Suppressor macrophage (primary cell): Measurements from ENCODE around the gene HAGH.
A peak's percentile ranks its signal among the peaks of the same experiment; 100 is the strongest.
"Not testable (repeated sequence)": the region's sequence is repeated elsewhere in the genome, so short reads cannot be mapped to it uniquely, and the experiment has no call there.

Source experiments
- DNase-seq, 4 experiments: peaks; one replicate each; pipeline ENCODE4 v3.0.0-alpha.2; 2020 to 2022
- total RNA-seq, 17 experiments: gene quantifications; one replicate each; lab custom pipeline; 2026; ENCODE audit warnings: mixed read lengths in 6 of 17, inconsistent platforms in 3 of 17; lab: John Stamatoyannopoulos, UW

The HAGH gene
- 27.2 to 82.3 (median 41.8) reads per million in 17 experiments for total RNA-seq

DNA sequence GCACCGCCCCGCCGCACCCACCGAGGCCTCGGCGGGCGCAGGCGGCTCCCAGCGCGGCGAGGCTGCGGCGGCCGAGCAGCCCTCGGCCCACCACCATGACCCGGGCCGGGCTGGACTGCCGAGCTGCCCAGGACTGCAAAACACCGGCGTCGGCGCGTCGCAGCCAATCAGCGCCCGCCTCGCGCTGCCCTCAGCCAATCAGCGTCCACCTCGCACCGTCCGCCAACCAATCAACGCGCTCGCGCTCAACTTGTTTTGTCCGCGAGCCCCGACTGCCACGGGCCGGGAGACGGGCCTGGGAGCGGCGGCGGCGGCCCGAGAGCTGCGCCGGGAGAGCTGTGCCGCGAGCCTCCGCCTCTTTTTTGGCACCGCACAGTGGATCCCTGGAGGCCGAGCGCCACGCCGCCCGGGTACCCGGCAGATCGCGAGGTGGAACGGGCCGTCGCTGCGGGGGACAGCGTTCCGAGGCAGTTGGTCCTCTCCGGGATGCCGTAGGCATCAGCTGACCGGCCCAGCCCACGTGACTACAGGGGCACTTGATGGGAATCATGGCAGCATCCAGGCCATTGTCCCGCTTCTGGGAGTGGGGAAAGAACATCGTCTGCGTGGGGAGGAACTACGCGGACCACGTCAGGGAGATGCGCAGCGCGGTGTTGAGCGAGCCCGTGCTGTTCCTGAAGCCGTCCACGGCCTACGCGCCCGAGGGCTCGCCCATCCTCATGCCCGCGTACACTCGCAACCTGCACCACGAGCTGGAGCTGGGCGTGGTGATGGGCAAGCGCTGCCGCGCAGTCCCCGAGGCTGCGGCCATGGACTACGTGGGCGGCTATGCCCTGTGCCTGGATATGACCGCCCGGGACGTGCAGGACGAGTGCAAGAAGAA lies at the start of gene HAGH, which contains the start of gene FAHD1:
Gene HAGH, minus strand, starts transcription at position 135 of the 883 bp plus-strand sequence. Its CDS starts 38 bp downstream, at position 97.
Gene FAHD1, plus strand, starts transcription at position 516 of the 883 bp plus-strand sequence. Its CDS starts 33 bp downstream, at position 549.
- DNase-seq = peak; percentile 96 to 97 (median 97)

DNA sequence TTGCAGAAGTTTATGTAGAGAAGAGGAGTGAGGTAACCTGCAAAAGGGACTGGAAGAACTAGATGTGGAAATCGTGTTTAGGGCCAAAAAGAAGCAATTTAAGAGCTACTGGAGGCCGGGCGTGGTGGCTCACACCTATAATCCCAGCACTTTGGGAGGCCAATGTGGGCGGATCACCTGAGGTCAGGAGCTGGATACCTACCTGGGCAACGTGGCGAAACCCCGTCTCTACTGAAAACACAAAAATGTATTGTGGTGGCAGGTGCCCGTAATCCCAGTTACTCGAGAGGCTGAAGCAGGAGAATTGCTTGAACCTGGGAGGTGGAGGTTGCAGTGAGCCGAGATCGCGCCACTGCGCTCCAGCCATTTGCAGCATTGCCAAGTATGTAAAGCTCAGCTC lies 49.4 kb upstream of the HAGH start:
- DNase-seq = not testable (repeated sequence)

DNA sequence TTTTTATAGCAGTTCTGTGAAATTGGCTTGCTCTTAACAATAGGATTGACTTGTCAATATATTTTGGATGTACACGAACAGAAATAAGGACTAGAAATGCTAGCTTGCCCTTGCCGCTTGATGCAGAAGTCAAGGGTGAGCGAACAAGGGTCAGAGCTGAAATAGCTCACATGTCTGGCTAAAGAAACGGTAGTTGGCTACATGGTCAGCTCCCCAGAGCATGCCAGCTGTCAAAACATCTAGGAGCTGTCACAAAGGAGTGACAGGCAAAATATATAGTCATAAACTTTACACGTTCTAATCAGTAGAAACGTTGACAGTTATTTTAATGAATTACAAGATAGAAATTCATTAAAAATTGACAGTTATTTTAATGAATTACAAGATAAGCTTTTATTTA lies 48.2 kb upstream of the HAGH start:
- no peak for DNase-seq

DNA sequence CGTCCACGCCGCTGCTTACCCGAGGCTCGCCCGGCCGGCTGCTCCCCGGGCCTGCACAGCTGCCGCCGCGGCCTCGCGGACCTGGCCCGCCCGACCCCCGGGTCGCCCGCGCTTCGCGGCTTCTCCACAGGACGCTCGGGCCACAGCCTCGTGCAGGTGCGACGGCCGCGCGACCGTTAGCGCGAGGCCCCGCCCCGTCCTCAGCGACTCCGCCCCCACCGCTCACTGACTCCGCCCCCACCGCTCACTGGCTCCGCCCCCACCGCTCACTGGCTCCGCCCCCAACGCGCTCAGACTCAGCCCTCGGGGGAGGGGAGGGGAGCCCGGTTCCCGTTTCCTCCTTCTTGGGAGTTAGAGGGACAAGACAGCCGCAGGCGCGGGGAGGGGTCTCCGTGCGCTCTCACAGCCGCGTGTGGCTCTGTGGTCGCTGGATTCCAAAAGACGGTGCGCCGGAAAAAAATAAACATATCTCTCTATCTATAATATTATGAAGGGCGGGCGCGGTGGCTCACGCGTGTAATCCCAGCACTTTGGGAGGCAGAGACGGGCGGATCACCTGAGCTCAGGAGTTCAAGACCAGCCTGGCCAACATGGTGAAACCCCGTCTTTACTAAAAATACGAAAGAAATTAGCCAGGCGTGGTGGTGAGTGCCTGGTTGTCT lies 45.5 kb upstream of the HAGH start, which contains the start of gene MEIOB:
Gene MEIOB, minus strand, starts transcription at position 191 of the 662 bp plus-strand sequence. CDS start 3,989 bp downstream, outside the sequence.
- peak; percentile 72 to 82 (median 77) for DNase-seq

DNA sequence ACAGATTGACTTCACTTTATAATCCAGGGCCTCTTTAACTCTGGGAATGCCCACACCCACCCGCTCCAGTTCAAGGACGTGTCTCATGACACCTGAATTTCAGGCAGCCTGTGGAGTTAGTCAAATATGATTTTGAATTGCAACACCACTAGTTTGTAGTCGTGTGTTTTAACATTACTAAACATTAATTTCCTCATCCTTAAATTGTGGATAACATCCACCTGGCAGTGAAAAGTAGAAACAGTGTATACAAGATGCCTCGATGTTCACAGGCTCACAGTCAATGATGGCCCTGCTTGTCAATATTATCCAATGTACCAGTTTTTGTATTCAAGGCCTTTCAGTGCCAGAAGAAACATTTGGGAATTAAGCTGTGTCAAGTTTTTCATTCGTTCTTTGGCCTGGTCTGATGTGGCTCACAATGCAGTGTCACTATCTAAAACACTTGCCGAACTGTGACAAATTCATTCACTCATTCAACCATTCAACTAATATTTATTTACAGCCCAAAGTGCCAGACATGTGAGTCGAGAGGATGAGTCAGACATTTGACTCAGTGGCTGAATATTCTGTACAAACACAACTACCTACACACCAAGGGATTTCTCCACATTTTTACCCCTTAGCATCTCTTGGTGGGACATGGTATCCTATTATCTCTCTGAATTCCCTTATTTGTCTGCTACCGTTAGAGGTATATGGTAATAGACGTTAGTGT lies 43.9 kb upstream of the HAGH start:
- peak in 2 of 4 experiments; percentile 7 to 12 for DNase-seq

DNA sequence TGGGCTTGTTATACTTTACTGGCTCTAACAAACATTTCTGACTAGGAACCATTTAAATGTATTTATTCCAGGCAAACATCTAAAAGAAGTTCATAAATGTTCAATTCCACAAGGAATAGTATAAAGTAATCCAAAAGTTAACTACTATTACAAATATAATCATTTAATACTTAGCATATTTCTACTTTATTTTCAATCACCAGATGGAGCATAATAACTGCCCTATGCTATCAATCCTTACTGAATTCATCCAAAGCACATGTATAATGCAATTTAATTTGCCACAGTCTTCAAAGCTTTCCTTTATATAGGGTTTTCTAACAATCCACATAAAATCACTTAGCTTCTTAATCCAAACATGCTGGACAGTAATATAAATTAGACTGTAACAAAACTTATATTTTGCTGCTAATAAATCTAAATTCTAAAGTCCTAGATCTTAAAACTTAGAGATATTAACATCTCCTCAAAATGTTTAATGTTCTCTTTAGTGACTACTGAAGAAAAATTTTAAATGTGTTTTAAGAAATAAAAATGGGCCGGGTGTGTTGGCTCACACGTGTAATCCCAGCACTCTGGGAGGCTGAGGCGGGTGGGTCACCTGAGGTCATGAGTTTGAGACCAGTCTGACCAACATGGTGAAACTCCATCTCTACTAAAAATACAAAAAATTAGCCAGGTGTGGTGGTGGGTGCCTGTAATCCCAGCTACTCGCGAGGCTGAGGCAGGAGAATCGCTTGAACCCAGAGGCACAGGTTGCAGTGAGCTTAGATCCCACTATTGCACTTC lies 39.5 kb upstream of the HAGH start:
- DNase-seq = no peak

DNA sequence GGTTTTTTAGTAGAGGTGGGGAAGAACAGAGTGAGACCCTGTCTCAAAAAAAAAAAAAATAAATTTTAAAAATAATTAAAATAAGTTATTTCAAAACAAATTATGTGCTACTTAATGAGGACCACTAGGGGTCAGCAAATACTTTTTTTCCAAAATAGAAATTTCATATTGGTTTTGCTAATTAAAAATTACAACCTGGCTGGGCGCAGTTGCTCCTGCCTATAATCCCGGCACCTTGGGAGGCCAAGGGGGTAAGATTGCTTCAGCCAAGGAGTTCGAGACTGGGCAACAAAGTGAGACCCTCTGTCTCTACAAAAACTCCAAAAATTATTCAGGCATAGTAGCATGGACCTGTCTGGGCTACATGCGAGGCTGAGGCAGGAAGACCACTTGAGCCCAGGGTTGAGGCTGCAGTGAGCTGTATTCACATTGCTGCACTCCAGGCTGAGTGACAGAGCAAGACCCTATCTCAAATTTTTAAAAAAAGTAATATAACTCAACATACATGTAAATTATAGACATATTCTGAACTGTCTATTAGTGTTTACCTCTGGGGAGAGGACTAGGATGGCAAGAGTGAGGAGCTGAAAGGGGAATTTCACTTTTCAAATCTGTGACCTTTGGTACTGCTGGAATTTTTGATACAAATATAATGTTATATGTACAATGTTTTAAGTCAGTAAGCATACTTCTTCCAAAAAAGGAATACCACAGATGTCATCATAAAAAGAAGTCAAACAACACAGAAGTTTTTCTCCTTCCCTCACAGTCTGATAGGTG lies 37.2 kb upstream of the HAGH start:
- DNase-seq = peak in 3 of 4 experiments; percentile 14 to 68 (median 48)

DNA sequence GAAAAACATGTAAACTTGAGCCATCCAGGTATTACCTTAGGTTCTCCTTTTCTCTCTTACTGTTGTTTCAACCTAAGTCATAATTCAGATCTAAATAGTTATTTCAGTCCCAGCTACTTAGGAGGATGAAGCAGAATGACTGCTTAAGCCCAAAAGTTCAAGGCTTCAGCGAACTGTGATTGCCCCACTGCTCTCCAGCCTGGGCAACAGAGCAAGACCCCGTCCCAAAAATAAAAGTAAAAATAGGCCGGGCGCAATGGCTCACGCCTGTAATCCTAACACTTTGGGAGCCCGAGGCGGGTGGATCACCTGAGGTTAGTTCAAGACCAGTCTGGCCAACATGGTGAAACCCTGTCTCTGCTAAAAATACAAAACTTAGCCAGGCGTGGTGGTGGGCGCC lies 35.8 kb upstream of the HAGH start:
- DNase-seq = no peak

DNA sequence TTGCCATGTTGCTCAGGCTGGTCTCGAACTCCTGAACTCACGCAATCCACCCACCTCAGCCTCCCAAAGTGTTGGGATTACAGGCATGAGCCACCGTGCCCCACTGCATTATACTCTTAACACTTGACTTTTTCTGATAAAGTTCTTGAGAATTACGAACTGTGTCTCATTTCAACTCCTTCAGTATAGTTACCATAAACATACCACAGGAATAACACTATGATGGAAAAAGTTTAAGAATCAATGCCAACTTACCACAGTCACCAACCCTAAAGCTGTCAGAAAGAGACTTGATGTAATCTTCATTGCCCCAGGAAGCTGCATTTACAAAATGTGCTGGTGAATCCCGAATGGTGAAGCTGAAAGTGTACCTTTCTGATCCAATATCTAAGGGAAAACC lies 35.1 kb upstream of the HAGH start:
- DNase-seq = no peak

DNA sequence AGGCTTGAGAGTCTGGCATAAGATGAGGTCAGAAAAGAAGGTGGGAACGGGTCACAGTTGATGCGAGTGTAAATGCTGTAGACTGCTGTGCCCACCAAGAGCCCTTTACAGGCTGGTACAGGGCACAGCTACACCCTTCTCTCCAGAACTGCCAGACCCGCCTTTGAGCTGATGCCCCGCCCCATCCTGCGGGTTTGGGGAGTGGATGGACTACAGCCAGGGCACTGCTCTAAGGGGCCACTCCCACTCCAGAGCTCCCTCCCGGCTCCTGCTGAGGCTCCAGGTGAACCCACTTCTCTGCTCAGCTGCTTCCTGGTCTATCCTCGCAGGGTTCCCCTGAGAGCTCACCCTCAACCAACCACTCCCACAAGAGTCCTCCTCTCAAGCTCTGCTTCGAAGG lies 33.0 kb upstream of the HAGH start:
- DNase-seq = no peak

DNA sequence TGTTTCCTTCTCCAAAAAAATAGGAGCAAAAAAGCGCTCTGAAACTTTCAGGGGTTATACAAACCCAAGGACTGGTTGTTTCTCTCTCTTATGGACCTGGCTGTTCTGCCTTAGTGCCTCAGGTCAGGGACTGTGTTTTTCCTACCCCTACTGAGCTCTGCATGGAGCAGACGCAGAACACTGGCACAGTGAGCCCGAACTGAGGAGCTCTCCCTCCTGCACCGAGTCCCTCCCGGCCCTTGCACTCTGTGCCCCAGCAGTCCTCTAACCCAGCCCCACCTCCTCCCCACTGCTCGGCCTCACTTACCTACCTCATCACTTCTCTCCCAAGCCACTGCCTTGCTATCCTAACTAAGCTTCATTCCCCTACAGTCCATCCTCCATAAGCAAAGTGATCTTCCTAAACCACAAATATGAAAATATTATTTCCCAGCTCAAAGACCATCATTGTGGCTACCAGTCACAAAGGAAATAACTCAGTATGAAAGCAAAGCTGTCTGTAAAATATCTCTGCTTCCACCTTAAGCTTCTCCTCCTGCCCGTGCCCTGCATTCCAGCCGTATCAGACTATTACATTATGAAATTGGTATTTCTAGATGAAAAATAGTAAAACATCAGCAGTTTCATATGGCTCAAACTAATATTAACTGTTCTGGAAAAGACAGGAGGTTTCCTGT lies 31.7 kb upstream of the HAGH start:
- DNase-seq = no peak

DNA sequence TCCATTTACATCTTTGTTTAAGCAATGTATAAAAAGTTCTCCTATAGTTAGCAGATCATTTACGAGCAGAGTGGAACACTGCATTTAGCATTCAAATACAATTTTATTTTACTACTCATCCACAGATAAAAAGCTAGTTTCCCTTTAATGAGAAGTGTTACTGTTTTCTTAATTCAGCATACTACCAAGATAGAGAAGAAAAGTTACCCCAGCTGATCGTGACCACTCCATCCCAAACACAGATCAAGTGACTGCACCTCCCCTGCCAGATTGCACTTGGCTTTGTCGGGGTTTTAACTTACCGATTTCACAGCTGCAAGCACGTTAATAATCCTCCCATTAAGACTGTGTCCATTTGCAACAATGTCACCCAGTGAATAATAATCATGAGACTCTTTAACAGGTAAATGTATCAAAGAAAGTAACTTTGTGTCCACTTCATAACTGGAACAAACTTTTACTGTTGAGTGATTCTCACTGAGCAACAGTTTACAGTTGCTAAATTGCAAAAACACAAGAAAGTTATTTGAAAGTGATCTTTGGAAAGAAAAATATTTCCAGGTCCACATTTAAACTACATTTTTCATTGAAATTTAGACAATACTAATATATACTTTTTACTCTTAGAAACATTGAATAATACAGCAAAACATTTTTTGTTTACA lies 30.9 kb upstream of the HAGH start:
- DNase-seq = no peak

DNA sequence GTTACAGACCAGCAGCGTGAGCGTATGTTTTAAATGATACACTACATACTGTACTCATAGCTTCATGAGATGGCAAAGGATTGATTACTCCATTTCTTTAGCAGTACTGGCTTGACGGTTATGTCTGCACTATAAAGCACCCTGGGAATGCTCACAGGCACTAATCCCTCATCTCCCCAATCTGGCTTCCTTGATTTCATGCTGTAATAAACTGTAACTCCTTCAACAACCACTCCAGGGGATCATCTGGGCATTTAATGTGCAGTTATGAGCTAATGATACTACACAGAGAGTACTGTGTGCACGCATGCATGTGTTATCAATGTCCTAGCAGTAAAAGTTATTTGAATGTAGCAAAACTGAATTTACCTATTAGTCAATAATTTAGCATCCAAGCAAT lies 25.2 kb upstream of the HAGH start:
- no peak for DNase-seq

DNA sequence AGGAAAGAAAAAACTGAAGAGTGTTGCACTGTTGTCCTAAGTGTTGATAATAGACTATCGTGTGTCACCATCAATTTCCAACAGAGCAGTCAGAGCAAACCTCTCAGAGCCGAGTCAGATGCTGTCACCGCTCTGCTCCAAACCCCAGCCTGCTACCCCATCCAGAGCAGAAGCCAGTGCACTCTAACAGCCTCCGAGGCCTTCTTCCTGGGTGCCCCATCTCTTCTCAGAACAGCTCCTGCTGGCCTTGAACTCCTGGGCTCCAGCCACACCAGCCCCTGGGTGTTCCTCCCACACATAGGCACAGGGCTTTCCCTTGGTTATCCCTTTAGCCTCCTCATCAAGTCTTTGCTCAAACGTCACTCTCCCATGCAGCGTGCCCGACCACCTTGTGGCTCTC lies 24.4 kb upstream of the HAGH start:
- no peak for DNase-seq

DNA sequence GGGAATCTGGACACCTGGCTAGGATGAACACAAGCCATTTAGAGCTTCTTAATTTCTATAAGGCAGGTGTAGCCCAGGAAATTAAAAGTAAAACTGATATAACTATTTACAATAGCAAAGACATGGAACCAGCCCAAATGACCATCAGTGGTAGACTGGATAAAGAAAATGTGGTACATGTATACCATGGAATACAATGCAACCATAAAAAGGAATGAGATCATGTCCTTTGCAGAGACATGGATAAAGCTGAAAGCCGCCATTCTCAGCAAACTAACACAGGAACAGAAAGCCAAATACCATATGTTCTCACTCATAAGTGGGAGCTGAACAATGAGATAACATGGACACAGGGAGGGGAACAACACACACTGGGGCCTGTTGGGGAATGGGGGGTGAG lies 19.8 kb upstream of the HAGH start:
- no peak for DNase-seq

DNA sequence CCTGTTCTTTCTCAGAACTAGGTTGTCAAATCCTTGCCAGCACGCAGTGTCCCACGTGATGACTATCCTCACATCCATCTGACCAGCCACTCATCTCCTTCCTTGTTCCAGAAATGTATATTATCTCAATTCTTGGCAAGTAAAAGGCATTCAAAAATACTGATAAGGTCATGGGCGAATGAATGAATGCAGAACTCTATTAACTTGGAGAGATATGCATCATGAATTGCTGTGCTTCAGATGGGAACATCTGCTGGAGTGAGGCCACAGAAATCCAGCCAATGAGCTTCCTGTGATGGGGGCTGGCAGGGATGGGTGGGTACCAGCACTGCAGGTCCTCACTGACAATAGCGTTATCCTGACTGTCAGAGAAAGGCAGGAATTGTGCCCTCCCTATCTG lies 19.4 kb upstream of the HAGH start:
- DNase-seq = no peak

DNA sequence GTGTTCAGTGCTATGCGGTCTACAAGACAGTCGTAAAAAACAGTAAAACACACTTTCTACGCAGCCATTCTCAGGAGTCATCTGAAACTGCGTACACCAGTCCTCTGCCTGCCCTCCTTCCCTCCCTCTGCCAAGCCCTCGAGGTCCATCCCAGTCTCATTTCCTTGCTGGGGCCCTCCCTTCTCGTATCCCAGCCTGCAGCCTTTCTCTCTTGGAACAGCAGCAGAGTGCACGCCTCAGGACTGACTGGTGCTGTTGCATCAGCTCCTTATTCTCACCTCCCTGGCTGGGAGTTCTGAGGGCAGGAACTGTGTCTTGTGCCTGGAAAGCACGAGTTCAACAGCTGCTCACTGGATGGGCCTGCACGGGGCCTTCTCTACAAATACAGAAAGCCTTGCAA lies 12.9 kb upstream of the HAGH start:
- DNase-seq = no peak

DNA sequence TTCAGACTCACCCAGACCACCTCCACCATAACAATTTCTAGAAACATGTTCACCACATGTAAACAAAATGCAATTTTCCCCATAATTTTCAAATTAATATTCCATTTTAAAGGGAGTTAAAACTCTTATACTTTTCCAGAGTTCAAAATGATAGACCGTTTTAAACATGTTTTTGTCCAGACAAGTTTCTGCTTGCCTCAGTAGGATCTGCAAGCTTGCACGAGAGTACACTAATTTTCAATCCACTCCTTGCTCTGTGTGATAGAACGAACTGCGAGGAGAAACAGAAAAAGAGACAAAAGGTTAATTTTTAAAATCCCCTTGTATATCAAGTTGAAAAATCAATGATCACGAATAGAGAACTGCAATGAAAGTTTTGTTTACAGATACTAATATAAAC lies 7.5 kb upstream of the HAGH start:
- DNase-seq = no peak

DNA sequence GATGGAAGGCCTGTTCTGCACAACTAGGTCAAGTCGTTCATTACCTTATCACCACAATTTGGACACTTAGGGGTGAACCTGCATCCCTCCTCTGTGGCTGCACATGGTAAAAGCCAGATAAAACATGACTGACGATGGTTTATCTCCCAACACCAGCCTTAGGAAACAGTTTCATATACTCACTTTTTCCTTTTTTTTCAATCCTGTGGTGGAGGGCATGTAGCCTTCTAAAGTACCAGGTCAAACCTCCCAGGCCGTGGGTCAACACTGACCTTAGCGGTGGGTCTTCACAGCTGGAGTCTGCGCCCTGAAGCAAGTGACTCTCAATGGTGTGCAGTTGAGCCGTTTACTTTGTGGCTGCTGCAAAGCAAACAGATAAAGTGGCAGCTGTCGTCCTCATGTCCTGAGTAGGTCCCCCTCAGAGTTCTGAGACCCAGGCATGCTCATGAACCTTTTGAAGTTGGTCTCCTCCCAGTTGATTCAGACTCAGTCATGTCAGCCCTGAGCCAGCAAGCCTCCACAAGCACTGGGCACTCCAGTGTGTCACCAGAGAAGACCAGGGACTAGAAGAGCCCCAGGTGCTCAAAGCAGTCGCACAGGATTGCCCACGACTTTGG lies 6.3 kb upstream of the HAGH start:
- no peak for DNase-seq
